ENCODE data around the gene SPC25. TPM values are rescaled to one million over a fixed set of nuclear protein-coding genes. Genes with fewer than 3 reads are reported as not detected.

SPC25 gene
- total and polyA plus RNA-seq, 9 of the 15 experiments (the other 6 are each of a cell fraction or from before 2014, with no cell fraction given) = 44.8 to 100 (median 75.0) TPM

DNA sequence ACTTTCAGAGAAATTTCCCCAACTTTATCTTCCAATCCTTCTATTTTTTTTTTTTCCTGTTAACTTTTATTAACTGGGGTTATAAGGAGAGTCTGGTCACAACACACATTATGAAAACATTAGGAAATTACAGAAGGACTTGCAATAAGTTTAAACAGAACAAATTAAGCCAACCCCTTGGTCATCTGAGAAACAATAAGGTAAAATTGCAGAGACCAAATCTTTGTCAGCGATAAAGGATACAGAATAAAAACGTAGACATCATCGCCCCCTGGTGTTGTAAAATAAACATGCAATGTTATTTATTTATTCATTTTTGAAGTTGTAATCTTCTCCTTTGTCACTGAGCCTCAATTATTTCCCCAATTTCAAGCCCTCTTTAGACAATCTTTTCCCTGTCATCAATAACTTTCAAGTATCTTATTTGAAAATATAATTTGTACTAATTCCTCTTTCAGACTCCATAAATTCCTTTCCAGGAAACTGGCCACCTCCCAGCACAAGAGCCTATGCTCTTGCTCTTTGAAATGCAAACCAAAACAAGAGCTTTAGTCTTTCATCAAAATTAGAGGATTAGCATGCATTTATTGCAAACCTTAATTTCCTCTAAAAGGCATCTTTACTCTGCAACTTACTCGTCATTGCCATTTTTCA, 30.4 kb upstream of the SPC25 start (continued):
- TF ChIP-seq, protein P1, sequence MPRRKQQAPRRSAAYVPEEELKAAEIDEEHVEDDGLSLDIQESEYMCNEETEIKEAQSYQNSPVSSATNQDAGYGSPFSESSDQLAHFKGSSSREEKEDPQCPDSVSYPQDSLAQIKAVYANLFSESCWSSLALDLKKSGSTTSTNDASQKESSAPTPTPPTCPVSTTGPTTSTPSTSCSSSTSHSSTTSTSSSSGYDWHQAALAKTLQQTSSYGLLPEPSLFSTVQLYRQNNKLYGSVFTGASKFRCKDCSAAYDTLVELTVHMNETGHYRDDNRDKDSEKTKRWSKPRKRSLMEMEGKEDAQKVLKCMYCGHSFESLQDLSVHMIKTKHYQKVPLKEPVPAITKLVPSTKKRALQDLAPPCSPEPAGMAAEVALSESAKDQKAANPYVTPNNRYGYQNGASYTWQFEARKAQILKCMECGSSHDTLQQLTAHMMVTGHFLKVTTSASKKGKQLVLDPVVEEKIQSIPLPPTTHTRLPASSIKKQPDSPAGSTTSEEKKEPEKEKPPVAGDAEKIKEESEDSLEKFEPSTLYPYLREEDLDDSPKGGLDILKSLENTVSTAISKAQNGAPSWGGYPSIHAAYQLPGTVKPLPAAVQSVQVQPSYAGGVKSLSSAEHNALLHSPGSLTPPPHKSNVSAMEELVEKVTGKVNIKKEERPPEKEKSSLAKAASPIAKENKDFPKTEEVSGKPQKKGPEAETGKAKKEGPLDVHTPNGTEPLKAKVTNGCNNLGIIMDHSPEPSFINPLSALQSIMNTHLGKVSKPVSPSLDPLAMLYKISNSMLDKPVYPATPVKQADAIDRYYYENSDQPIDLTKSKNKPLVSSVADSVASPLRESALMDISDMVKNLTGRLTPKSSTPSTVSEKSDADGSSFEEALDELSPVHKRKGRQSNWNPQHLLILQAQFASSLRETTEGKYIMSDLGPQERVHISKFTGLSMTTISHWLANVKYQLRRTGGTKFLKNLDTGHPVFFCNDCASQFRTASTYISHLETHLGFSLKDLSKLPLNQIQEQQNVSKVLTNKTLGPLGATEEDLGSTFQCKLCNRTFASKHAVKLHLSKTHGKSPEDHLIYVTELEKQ (CRISPR knock-in tag; IDR thresholded peaks at IDR 0.05) = no peak
- no peak for TF ChIP-seq XRCC3 (IDR thresholded peaks at IDR 0.05)
- no peak for TF ChIP-seq YBX1 (IDR thresholded peaks at IDR 0.05)
- TF ChIP-seq, protein P2, sequence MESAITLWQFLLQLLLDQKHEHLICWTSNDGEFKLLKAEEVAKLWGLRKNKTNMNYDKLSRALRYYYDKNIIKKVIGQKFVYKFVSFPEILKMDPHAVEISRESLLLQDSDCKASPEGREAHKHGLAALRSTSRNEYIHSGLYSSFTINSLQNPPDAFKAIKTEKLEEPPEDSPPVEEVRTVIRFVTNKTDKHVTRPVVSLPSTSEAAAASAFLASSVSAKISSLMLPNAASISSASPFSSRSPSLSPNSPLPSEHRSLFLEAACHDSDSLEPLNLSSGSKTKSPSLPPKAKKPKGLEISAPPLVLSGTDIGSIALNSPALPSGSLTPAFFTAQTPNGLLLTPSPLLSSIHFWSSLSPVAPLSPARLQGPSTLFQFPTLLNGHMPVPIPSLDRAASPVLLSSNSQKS (CRISPR knock-in tag; IDR thresholded peaks at IDR 0.05) = no peak
- TF ChIP-seq NFIC (IDR thresholded peaks at IDR 0.05) = 0 out of 2 replicates have a peak, but pooled peaks have one; percentile 40
- TF ChIP-seq ZNF76 (CRISPR knock-in tag; IDR thresholded peaks at IDR 0.05; ENCODE audit: borderline replicate concordance) = no peak
- no peak for TF ChIP-seq ASH1L (IDR thresholded peaks at IDR 0.05; ENCODE audit: borderline replicate concordance, low read depth, partially characterized antibody)
- TF ChIP-seq ARID2 (IDR thresholded peaks at IDR 0.05) = peak; percentile 67; the same call in 1 of the 2 replicates
- TF ChIP-seq ZNF197 (CRISPR knock-in tag; IDR thresholded peaks at IDR 0.05; ENCODE audit: low read depth) = no peak
- TF ChIP-seq PTBP1 (IDR thresholded peaks at IDR 0.05; ENCODE audit: low read depth, low read length) = no peak
- no peak for TF ChIP-seq ZNF445 (CRISPR knock-in tag; IDR thresholded peaks at IDR 0.05; ENCODE audit: low read depth)
- TF ChIP-seq, protein P3, sequence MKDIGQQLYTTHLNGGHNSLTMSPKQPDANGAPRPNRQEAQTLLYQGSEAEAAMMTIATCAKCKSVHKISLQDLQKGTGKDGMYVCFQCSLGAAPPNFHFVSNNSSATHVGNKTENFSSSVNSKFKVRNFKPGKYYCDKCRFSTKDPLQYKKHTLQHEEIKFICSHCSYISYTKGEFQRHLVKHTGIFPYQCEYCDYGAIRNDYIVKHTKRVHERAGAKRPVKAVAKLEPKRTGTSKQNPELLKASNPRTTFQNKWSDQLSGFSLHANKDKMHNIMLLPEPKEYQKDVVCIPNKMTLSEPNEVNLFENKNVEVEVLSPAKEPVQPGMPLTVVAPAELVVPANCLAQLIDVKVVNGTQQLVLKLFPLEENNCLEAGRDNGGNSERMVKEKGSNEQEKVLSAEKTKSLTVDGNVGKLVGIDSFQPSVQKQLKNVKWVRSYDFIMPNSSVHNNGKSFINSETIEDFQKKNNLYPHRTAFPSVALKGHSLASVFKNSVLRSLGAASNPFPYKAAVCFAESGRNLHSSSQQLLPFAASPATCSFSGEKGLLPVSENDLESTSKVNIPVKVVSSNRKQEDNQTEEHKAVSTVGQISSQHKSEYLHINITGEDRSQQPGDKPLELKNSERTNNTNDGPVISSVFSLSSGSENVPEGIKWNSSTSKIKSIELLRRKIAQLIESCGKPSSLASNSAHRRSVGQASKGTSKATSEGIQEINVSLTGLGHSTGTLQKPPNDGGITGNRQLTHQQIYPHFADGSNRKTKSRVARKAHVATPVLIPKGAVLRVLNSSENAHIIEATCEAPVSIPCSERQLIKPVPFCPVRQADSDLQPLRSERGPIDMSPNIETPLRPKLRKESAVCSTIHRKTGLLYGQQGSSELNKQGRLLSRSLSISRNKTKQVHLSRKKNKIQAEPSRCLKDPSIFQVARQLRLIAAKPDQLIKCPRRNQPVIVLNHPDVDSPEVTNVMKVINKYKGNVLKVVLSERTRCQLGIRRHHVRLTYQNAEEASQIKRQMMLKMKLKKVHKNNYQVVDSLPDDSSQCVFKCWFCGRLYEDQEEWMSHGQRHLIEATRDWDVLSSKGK (CRISPR knock-in tag; IDR thresholded peaks at IDR 0.05) = no peak
- TF ChIP-seq EGR1 (conservative IDR thresholded peaks at IDR 0.05) = no peak
- TF ChIP-seq, protein P4, sequence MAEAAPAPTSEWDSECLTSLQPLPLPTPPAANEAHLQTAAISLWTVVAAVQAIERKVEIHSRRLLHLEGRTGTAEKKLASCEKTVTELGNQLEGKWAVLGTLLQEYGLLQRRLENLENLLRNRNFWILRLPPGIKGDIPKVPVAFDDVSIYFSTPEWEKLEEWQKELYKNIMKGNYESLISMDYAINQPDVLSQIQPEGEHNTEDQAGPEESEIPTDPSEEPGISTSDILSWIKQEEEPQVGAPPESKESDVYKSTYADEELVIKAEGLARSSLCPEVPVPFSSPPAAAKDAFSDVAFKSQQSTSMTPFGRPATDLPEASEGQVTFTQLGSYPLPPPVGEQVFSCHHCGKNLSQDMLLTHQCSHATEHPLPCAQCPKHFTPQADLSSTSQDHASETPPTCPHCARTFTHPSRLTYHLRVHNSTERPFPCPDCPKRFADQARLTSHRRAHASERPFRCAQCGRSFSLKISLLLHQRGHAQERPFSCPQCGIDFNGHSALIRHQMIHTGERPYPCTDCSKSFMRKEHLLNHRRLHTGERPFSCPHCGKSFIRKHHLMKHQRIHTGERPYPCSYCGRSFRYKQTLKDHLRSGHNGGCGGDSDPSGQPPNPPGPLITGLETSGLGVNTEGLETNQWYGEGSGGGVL (CRISPR knock-in tag; IDR thresholded peaks at IDR 0.05) = no peak

All from K562 (cell line).